Measurements from ENCODE around the gene SOX8.

GRCh38 chr16:1007284-1007850 lies 25.8 kb downstream of the SOX8 start:
- no peak for TF ChIP-seq CTCF (IDR thresholded peaks at IDR 0.05; ENCODE audit: insufficient read depth, low read length, poor library complexity, severe bottlenecking)
- TF ChIP-seq EZH2phosphoT487 (conservative IDR thresholded peaks at IDR 0.05; ENCODE audit: low read length): no peak

All from SU-DHL-6 (cell line).